Stimulated activated CD8-positive, alpha-beta memory T cell treated with anti-CD3 and anti-CD28 coated beads, Interleukin-4, amount 100 ng/mL, for 48 hours (primary cell): Measurements from ENCODE around the gene RALGAPA2.

Source experiments
- DNase-seq: peaks from one replicate; pipeline ENCODE4 v3.0.0-alpha.2; 2020

Gene RALGAPA2

GRCh38 chr20:20683020-20683419, 29.4 kb downstream of the RALGAPA2 start:
- no peak for DNase-seq

- no peak for DNase-seq
Measured at GRCh38 chr20:20680991-20681508, 31.4 kb downstream of the RALGAPA2 start.

GRCh38 chr20:20679316-20679715, 33.1 kb downstream of the RALGAPA2 start:
- no peak for DNase-seq

GRCh38 chr20:20677186-20677585, 35.3 kb downstream of the RALGAPA2 start:
- no peak for DNase-seq

GRCh38 chr20:20668639-20669038, 43.8 kb downstream of the RALGAPA2 start:
- no peak for DNase-seq

- no peak for DNase-seq
Measured at GRCh38 chr20:20666359-20666758, 46.1 kb downstream of the RALGAPA2 start.

- no peak for DNase-seq
Measured at GRCh38 chr20:20665606-20666332, 46.7 kb downstream of the RALGAPA2 start.

GRCh38 chr20:20664795-20665589, 47.5 kb downstream of the RALGAPA2 start:
- no peak for DNase-seq

- no peak for DNase-seq
Measured at GRCh38 chr20:20663841-20664240, 48.6 kb downstream of the RALGAPA2 start.

- DNase-seq: no peak
Measured at GRCh38 chr20:20658871-20659431, 53.5 kb downstream of the RALGAPA2 start.

GRCh38 chr20:20658123-20658522, 54.3 kb downstream of the RALGAPA2 start:
- DNase-seq: no peak

GRCh38 chr20:20657092-20657491, 55.4 kb downstream of the RALGAPA2 start:
- no peak for DNase-seq

GRCh38 chr20:20655883-20656282, 56.6 kb downstream of the RALGAPA2 start:
- DNase-seq: no peak

- no peak for DNase-seq
Measured at GRCh38 chr20:20649945-20650344, 62.5 kb downstream of the RALGAPA2 start.

- no peak for DNase-seq
Measured at GRCh38 chr20:20643927-20644326, 68.5 kb downstream of the RALGAPA2 start.

GRCh38 chr20:20641783-20642182, 70.7 kb downstream of the RALGAPA2 start:
- no peak for DNase-seq

GRCh38 chr20:20638878-20639277, 73.6 kb downstream of the RALGAPA2 start:
- DNase-seq: no peak

- DNase-seq: no peak
Measured at GRCh38 chr20:20637998-20638725, 74.3 kb downstream of the RALGAPA2 start.

- DNase-seq: no peak
Measured at GRCh38 chr20:20635006-20635405, 77.4 kb downstream of the RALGAPA2 start.

- DNase-seq: no peak
Measured at GRCh38 chr20:20632644-20633043, 79.8 kb downstream of the RALGAPA2 start.

GRCh38 chr20:20630551-20630950, 81.9 kb downstream of the RALGAPA2 start:
- no peak for DNase-seq

GRCh38 chr20:20629556-20630188, 82.8 kb downstream of the RALGAPA2 start:
- DNase-seq: no peak

GRCh38 chr20:20628314-20628713, 84.1 kb downstream of the RALGAPA2 start:
- DNase-seq: no peak
